Liver (tissue), 3 donors: ENCODE data around the gene APPL2.

Experiments used
- ATF3 ChIP-seq: IDR thresholded peaks from 2 replicates; pipeline ENCODE4 v1.6.1; 2016; ENCODE audit warnings: antibody characterized with exemption
- CTCF ChIP-seq: fragments of 150-350 bp; IDR thresholded peaks from 2 replicates; pipeline ENCODE4 v1.5.1; 2017; ENCODE audit warnings: improper control_type of control experiment, low read depth, low read length; ENCODE audit not compliant: missing input control
- FOXA1 ChIP-seq: IDR thresholded peaks from 2 replicates; pipeline ENCODE4 v1.6.1; 2016; ENCODE audit warnings: antibody characterized with exemption
- GABPA ChIP-seq, 2 donors: IDR thresholded peaks in 1 of 2; conservative IDR thresholded peaks in 1 of 2; 2 replicates each; pipeline ENCODE4 v1.6.1; 2016; ENCODE audit warnings: antibody characterized with exemption in 2 of 2, mild to moderate bottlenecking in 1 of 2, moderate library complexity in 1 of 2
- HNF4A ChIP-seq, 2 donors: conservative IDR thresholded peaks; 2 replicates each; pipeline ENCODE4 v1.6.1; 2016; ENCODE audit warnings: antibody characterized with exemption in 2 of 2, mild to moderate bottlenecking in 2 of 2
- HNF4G ChIP-seq: IDR thresholded peaks from 2 replicates; pipeline ENCODE4 v1.6.1; 2016; ENCODE audit warnings: antibody characterized with exemption
- JUND ChIP-seq, 2 donors: IDR thresholded peaks; 2 replicates each; pipeline ENCODE4 v1.6.1; 2016; ENCODE audit warnings: antibody characterized with exemption in 2 of 2
- RAD21 ChIP-seq, 2 donors: IDR thresholded peaks; 2 replicates each; pipeline ENCODE4 v1.6.1; 2016; ENCODE audit warnings: antibody characterized with exemption in 2 of 2, mild to moderate bottlenecking in 2 of 2
- REST ChIP-seq: IDR thresholded peaks from 2 replicates; pipeline ENCODE4 v1.6.1; 2016; ENCODE audit warnings: antibody characterized with exemption, mild to moderate bottlenecking
- RXRA ChIP-seq, 2 donors: IDR thresholded peaks; 2 replicates each; pipeline ENCODE4 v1.6.1; 2017 to 2018; ENCODE audit warnings: antibody characterized with exemption in 2 of 2, mild to moderate bottlenecking in 1 of 2
- SP1 ChIP-seq: IDR thresholded peaks from 2 replicates; pipeline ENCODE4 v1.6.1; 2018; ENCODE audit warnings: antibody characterized with exemption, mild to moderate bottlenecking
- TAF1 ChIP-seq: conservative IDR thresholded peaks from 2 replicates; pipeline ENCODE4 v1.6.1; 2016; ENCODE audit warnings: antibody characterized with exemption, mild to moderate bottlenecking
- YY1 ChIP-seq: IDR thresholded peaks from 2 replicates; pipeline ENCODE4 v1.6.1; 2016; ENCODE audit warnings: antibody characterized with exemption, mild to moderate bottlenecking
- donor health status: healthy.
- donor health status: healthy.

GRCh38 chr12:105198961-105199360 lies 37.0 kb downstream of the APPL2 start:
- no peak for TF ChIP-seq CTCF
- TF ChIP-seq TAF1 = no peak
- no peak for TF ChIP-seq RAD21 (IDR thresholded peaks at IDR 0.05)
- no peak for TF ChIP-seq GABPA (IDR thresholded peaks at IDR 0.05 in 1 of 2, conservative IDR thresholded peaks at IDR 0.05 in 1 of 2)
- no peak for TF ChIP-seq REST
- TF ChIP-seq ATF3 = no peak
- TF ChIP-seq FOXA1 = no peak
- TF ChIP-seq HNF4G = no peak
- no peak for TF ChIP-seq HNF4A (conservative IDR thresholded peaks at IDR 0.05)
- TF ChIP-seq SP1 = no peak
- TF ChIP-seq RXRA (IDR thresholded peaks at IDR 0.05) = no peak
- TF ChIP-seq JUND (IDR thresholded peaks at IDR 0.05) = no peak
- TF ChIP-seq YY1 = no peak
